Amygdala (tissue), 56 donors: ENCODE results near the gene TAS2R20.

Source experiments
- DNase-seq, 56 donors: peaks; one replicate each; lab custom pipeline; 2025; lab: John Stamatoyannopoulos, UW

The TAS2R20 gene

DNA sequence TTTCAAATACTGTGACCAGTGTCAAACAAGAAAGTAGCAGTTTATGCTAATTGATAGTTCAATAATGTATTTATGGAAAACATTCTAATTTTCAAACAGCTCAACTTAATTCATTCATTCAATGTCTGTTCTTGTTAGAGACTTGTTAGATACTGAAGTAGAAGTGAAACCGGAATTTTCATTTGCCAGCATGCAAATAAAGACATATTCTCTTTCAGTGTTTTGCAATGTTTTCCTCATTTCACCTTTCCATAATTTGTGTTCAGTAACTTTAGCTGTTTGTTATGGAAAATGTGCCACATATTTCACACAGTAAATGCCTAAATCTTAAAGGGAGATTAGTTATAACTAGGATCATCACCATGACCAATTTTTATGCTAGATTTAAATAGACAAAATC, 32.6 kb downstream of the TAS2R20 start:
- DNase-seq: no peak

DNA sequence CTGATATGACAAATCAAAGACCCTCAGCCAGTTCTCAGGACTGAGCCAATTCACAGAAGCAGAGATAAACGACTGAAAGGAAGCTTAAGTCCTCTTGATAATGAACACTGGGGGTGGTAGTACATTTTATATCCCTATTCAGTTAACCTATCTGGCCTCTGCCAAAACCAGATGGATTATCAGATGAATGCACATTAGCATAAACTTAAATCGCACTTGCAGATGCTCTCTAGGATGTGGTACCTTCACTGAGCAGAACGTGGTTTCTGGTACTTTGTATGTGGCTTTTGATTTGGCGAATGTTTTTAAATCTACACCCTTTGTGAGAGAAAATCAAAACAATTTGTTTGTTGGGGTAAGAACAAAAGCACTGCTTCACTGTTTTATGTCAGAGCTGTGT, 37.9 kb downstream of the TAS2R20 start:
- no peak for DNase-seq

DNA sequence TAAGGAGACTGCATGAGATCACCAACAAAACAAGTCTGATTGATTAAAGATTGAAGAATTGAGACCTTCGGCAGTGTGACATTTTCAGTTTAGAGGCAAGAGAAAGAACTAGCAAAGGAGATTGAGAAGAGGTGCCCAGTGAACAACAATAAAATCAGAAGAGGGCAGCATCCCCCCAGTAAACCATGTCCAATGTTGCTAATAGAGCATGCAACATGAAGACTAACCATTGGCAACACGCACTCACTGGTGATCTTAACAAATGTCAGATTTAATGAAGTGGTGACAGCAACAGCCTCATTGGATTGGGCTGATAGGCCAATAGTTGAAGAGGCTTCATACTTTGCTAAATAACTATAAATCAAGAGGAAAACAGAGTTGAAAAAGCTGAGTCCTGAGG, 38.3 kb downstream of the TAS2R20 start:
- peak in 14 of 56 donors; percentile 1 to 58 (median 24) for DNase-seq

DNA sequence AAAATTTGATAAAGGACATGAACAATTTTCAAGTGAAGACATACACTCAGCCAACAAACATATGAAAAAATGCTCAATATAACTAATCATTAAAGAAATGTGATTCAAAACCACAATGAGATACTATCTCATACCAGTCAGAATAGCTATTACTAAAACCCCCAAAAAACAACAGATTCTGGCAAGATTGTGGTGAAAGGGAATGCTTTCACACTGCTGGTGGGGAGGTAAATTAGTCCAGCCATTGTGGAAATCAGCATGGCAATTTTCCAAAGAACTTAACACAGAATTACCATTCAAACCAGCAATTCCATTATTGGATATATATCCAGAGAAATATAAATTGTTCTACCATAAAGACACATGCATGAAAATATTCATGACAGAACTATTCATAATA, 40.4 kb downstream of the TAS2R20 start:
- DNase-seq: no peak

DNA sequence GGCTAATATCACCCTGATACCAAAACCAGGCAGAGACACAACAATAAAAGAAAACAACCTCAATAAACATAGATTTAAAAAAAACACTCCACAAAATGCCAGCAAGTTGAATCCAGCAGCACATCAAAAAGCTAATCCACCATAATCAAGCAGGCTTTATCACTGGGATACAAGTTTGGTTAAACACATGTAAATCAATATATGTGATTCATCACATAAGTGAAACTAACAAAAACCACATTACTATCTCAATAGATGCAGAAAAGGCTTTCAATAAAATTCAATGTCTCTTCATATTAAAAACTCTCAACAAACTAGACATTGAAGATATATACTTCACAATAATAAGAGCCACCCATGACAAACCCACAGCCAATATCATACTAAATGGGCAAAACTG, 42.0 kb downstream of the TAS2R20 start:
- DNase-seq: no peak

DNA sequence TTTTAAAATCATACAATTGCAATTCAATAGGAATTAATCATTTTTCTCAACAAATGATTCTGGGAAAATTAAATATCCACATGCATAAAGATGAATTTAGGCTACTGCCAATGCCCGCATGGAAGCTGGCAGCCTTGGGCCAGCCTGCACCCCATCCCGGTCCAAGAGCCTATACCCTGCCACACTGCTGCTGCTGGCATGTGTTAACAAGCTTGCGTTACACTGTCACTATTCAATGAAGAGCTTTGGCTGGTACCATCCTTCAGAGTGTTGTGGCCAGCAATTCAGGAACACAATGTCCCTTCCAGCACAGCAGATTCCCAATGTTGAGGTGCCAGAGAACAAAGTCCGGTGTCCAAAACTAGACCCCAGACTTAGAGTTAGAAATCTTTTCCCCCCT, 45.5 kb downstream of the TAS2R20 start:
- peak in 6 of 56 donors; percentile 2 to 23 (median 12) for DNase-seq
